ENCODE results near the gene BAHD1.

The BAHD1 gene

GRCh38 chr15:40498418-40498817, 57.7 kb downstream of the BAHD1 start:
- H3K27ac ChIP-seq (replicated peaks): no peak overlapping the region
- TF ChIP-seq CTCF (IDR thresholded peaks at IDR 0.05; ENCODE audit: insufficient read depth, low read length) (no peak), REST (IDR thresholded peaks at IDR 0.05; ENCODE audit: insufficient replicate concordance, low read depth) (no peak), POLR2AphosphoS5 (IDR thresholded peaks at IDR 0.05; ENCODE audit: low read depth) (no peak), SPI1 (IDR thresholded peaks at IDR 0.05; ENCODE audit: borderline replicate concordance, low read depth) (no peak), GABPA (IDR thresholded peaks at IDR 0.05; ENCODE audit: low read depth) (no peak)
- H3K27me3 ChIP-seq (ENCODE audit: insufficient read depth, poor library complexity, severe bottlenecking): peaks cover 2% of the 10 kb centered on the region
- no peak for DNase-seq (ENCODE audit: low read depth in 1 of 2, low spot score in 1 of 2)
- H3K4me3 ChIP-seq (replicated peaks; ENCODE audit: insufficient read depth, low read length): no peak overlapping the region

GRCh38 chr15:40498891-40499290, 58.1 kb downstream of the BAHD1 start:
- H3K4me3 ChIP-seq (replicated peaks; ENCODE audit: insufficient read depth, low read length): no peak overlapping the region
- H3K27me3 ChIP-seq (ENCODE audit: insufficient read depth, poor library complexity, severe bottlenecking): peaks cover 2% of the 10 kb centered on the region
- TF ChIP-seq GABPA (IDR thresholded peaks at IDR 0.05; ENCODE audit: low read depth) (no peak), SPI1 (IDR thresholded peaks at IDR 0.05; ENCODE audit: borderline replicate concordance, low read depth) (no peak), REST (IDR thresholded peaks at IDR 0.05; ENCODE audit: insufficient replicate concordance, low read depth) (no peak), POLR2AphosphoS5 (IDR thresholded peaks at IDR 0.05; ENCODE audit: low read depth) (no peak)
- no peak for DNase-seq (ENCODE audit: low read depth in 1 of 2, low spot score in 1 of 2)
- H3K27ac ChIP-seq (replicated peaks): no peak overlapping the region

GRCh38 chr15:40499931-40500330, 59.2 kb downstream of the BAHD1 start:
- Histone ChIP-seq H3K27ac (replicated peaks) (no peak overlapping the region), H3K4me3 (replicated peaks; ENCODE audit: insufficient read depth, low read length) (no peak overlapping the region), H3K27me3 (ENCODE audit: insufficient read depth, poor library complexity, severe bottlenecking) (peaks cover 2% of the 10 kb centered on the region)
- DNase-seq (ENCODE audit: low read depth in 1 of 2, low spot score in 1 of 2): no peak
- no peak for TF ChIP-seq REST (IDR thresholded peaks at IDR 0.05; ENCODE audit: insufficient replicate concordance, low read depth)
- TF ChIP-seq POLR2AphosphoS5 (IDR thresholded peaks at IDR 0.05; ENCODE audit: low read depth): no peak
- TF ChIP-seq SPI1 (IDR thresholded peaks at IDR 0.05; ENCODE audit: borderline replicate concordance, low read depth): no peak
- TF ChIP-seq CTCF (IDR thresholded peaks at IDR 0.05; ENCODE audit: insufficient read depth, low read length): no peak
- TF ChIP-seq GABPA (IDR thresholded peaks at IDR 0.05; ENCODE audit: low read depth): no peak
